Esophagus muscularis mucosa (tissue), 4 donors: ENCODE results near the gene SIRT5. TPM values are rescaled to one million over a fixed set of nuclear protein-coding genes. Genes with fewer than 3 reads are reported as not detected.

Experiments
- DNase-seq: peaks from one replicate; pipeline ENCODE4 v3.0.0-alpha.2; 2017; ENCODE audit errors: extremely low spot score
- H3K27ac ChIP-seq, 4 donors: fragments of 200-600 bp; sonication (generic); replicated peaks in 1 of 4; 1 replicate in 3 of 4; 2 replicates in 1 of 4; pipeline ENCODE4 v1.5.1; 2016 to 2019; ENCODE audit warnings: mild to moderate bottlenecking in 1 of 4
- H3K27me3 ChIP-seq, 4 donors: fragments of 200-600 bp; sonication (generic); one replicate each; pipeline versions ENCODE4 v1.5.1 to v1.6.0; 2016 to 2019
- H3K36me3 ChIP-seq, 4 donors: fragments of 200-600 bp; sonication (generic); one replicate each; pipeline ENCODE4 v1.5.1; 2016 to 2019
- H3K4me1 ChIP-seq, 4 donors: fragments of 200-600 bp; sonication (generic); one replicate each; pipeline ENCODE4 v1.5.1; 2016 to 2019
- H3K4me3 ChIP-seq, 4 donors: fragments of 200-600 bp; sonication (generic); 1 replicate in 2 of 4; 2 replicates in 2 of 4; pipeline ENCODE4 v1.5.1; 2016 to 2019; ENCODE audit warnings: mild to moderate bottlenecking in 4 of 4, moderate library complexity in 1 of 4
- H3K9me3 ChIP-seq, 4 donors: fragments of 200-600 bp; sonication (generic); 1 replicate in 3 of 4; 2 replicates in 1 of 4; pipeline ENCODE4 v1.5.1; 2016 to 2019
- CTCF ChIP-seq, 3 experiments: fragments of 200-600 bp in 2 of 3; fragments of 450-650 bp in 1 of 3; sonication (generic) in 2 of 3; IDR thresholded peaks; one replicate each; pipeline ENCODE4 v1.5.1; 2017 to 2019; ENCODE audit warnings: antibody characterized with exemption in 3 of 3, mild to moderate bottlenecking in 2 of 3, moderate library complexity in 1 of 3
- EP300 ChIP-seq: sonication (generic); formaldehyde crosslinking; IDR thresholded peaks from one replicate; pipeline ENCODE4 v1.6.1; 2017; ENCODE audit warnings: antibody characterized with exemption
- POLR2A ChIP-seq: fragments of 450-650 bp; IDR thresholded peaks from one replicate; pipeline ENCODE4 v1.6.1; 2017; ENCODE audit warnings: antibody characterized with exemption, moderate library complexity, mild to moderate bottlenecking, low read depth
- POLR2AphosphoS5 ChIP-seq, 2 donors: sonication (generic); formaldehyde crosslinking; IDR thresholded peaks; one replicate each; pipeline ENCODE4 v1.6.1; 2017; ENCODE audit warnings: antibody characterized with exemption in 2 of 2
- WGBS: methylation state at CpG from one replicate; pipeline ENCODE4 v1.1.5; 2018; 5-methylcytosine and 5-hydroxymethylcytosine counted together
- intact Hi-C: fragments of 100-400 bp; cut with DNase I; formaldehyde crosslinking; loops from one replicate; pipeline ENCODE4 v1.15.1; 2023
- total RNA-seq, 4 donors: library from RNA; depleted of rRNA; stranded (reverse); fragments of >200 nt; gene quantifications; one replicate each; pipeline versions ENCODE4 v1.1.0 to v1.2.1, GENCODE V29; 2016

SIRT5 gene
- total RNA-seq, 4 donors from 2014 or later: 7.8 to 14.5 (median 12.6) TPM

DNA sequence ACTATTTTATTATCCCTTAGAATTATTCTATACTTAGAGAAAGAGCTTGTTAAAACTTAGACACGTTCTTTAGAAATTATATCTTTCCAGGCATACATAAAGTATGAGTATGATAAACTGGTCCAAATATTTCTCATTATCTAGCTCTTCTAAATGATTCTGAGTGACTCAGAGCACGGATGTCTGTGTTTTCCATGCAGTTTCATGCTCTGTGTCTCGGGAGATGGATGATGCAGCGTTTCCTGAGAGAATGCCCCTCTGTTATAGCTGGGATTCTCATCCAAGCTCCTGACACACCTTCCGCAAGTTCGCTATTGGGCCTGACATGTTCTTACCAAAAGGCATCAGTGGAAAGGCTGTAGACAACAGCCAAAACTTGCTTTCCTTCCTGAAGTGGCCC lies 19.3 kb downstream of the SIRT5 start:
- intact Hi-C loops: no loop called here
- Histone ChIP-seq H3K4me1 (no peaks in the 10 kb centered on the region), H3K27me3 (no peaks in the 10 kb centered on the region), H3K36me3 (peaks cover 32 to 85% (median 72%) of the 10 kb centered on the region in 4 donors), H3K9me3 (no peaks in the 10 kb centered on the region), H3K27ac (no peak overlapping the region), H3K4me3 (no peak overlapping the region)
- 95% methylated on average over 6 of the region's 6 CpGs for whole genome bisulfite sequencing
- peak; percentile 14 for DNase-seq
- no peak for TF ChIP-seq CTCF (IDR thresholded peaks at IDR 0.05)
- no peak for TF ChIP-seq POLR2AphosphoS5 (IDR thresholded peaks at IDR 0.05)
- no peak for TF ChIP-seq POLR2A
- no peak for TF ChIP-seq EP300

- no peak overlapping the region for H3K4me3 ChIP-seq
- no peak for DNase-seq
- peaks cover 42 to 100% (median 84%) of the 10 kb centered on the region in 4 donors for H3K36me3 ChIP-seq
- no peak overlapping the region for H3K27ac ChIP-seq
- no peaks in the 10 kb centered on the region for H3K4me1 ChIP-seq
- H3K27me3 ChIP-seq: no peaks in the 10 kb centered on the region
- no peak for TF ChIP-seq CTCF (IDR thresholded peaks at IDR 0.05)
- TF ChIP-seq POLR2A: no peak
- TF ChIP-seq EP300: no peak
- no peak for TF ChIP-seq POLR2AphosphoS5 (IDR thresholded peaks at IDR 0.05)
- intact Hi-C loops: no loop called here
- H3K9me3 ChIP-seq: no peaks in the 10 kb centered on the region
- 94% methylated on average over 4 of the region's 4 CpGs for WGBS
Observed at GRCh38 chr6:13597073-13597472, 22.7 kb downstream of the SIRT5 start.

DNA sequence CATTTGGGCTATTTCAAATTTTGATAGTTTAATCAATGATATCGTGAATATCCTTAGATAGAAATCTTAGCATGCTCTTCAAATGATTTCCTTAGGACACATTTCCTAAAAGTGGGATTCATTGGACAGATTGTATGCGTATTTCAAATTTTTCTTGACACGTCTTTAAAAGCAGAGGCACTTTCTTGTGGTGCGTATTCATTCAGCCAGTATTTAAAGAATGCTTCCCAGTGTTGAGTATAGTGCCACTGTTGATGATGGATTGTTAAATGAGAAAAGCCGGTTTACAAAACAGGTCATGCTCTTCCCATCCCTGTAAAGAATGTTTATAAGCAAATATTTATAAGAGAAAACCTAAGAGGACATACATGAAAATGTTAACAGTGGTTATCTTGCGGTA lies 25.6 kb downstream of the SIRT5 start:
- TF ChIP-seq CTCF (IDR thresholded peaks at IDR 0.05): no peak
- TF ChIP-seq POLR2AphosphoS5 (IDR thresholded peaks at IDR 0.05): no peak
- DNase-seq: no peak
- peaks cover 44 to 94% (median 77%) of the 10 kb centered on the region in 4 donors for H3K36me3 ChIP-seq
- 80% methylated on average over 6 of the region's 6 CpGs for WGBS
- no peaks in the 10 kb centered on the region for H3K9me3 ChIP-seq
- no peak overlapping the region for H3K27ac ChIP-seq
- intact Hi-C loops: no loop called here
- H3K4me1 ChIP-seq: no peaks in the 10 kb centered on the region
- no peaks in the 10 kb centered on the region for H3K27me3 ChIP-seq
- H3K4me3 ChIP-seq: no peak overlapping the region

DNA sequence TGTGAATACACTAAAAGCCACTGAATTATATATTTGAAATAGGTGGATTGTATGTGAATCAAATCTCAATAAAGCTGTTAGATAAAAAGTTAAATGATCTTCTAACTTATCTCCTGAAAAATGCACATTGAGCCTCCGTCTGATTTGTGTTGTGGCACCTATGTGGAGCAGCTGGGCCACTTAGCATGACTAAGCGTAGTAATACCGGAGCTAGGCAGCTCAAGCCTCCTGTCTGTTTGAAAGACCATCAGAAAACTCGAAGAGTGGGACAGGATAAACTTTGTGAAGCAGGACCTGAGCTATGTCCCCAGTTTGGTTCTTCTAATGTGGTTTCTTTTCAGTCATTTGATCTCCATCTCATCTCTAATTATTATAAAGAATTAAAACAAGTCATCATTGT lies 29.7 kb downstream of the SIRT5 start:
- H3K9me3 ChIP-seq: no peaks in the 10 kb centered on the region

More for the DNA sequence above, 29.7 kb downstream of the SIRT5 start:
- DNase-seq: no peak
- H3K27me3 ChIP-seq: no peaks in the 10 kb centered on the region
- H3K4me3 ChIP-seq: no peak overlapping the region
- intact Hi-C loops: no loop called here
- no peak overlapping the region for H3K27ac ChIP-seq
- no peaks in the 10 kb centered on the region for H3K4me1 ChIP-seq
- TF ChIP-seq POLR2A: no peak
- TF ChIP-seq POLR2AphosphoS5 (IDR thresholded peaks at IDR 0.05): no peak
- TF ChIP-seq EP300: no peak
- no peak for TF ChIP-seq CTCF (IDR thresholded peaks at IDR 0.05)
- H3K36me3 ChIP-seq: peaks cover 16 to 79% (median 55%) of the 10 kb centered on the region in 4 donors
- 86% methylated on average over 4 of the region's 4 CpGs for WGBS
